UCSD-AML1 (cell line): Measurements from ENCODE around the gene TAS2R60.
A peak's percentile ranks its signal among the peaks of the same experiment; 100 is the strongest.
"Not testable (repeated sequence)": the region's sequence is repeated elsewhere in the genome, so short reads cannot be mapped to it uniquely, and the experiment has no call there.

Experiments
- DNase-seq: peaks from one replicate; lab custom pipeline; 2025; ENCODE audit not compliant: unreplicated experiment; lab: John Stamatoyannopoulos, UW

Gene TAS2R60

DNA sequence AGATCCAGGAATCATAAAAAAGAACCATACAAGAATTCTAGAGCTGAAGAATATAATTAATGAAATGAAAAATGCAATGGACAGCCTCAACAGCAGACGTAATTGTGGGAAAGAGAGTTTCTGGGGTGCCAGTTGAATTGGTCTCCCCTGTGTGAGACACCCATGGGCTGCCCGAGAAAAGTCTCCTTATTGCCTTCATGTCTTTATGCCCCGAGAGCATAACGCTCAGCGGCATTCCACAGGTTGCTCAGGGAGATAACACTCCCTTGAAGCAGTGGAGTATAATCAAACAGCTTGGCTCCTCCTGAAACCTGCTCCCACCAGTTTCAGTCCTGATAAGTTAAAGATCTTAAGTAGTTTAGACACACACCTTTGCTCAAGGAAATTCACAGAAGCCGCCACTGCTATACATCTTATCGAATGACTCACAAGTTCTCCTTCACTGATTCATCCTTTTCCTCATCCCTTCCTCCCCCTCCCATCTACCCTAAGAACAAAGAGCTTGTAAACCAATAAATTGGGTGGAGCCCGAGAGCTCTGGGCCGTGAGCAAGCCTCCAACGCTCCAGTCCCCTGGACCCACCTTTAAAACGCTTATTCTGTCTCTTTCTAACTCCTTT is 28.9 kb downstream of the TAS2R60 start:
- DNase-seq, result not testable (repeated sequence)

DNA sequence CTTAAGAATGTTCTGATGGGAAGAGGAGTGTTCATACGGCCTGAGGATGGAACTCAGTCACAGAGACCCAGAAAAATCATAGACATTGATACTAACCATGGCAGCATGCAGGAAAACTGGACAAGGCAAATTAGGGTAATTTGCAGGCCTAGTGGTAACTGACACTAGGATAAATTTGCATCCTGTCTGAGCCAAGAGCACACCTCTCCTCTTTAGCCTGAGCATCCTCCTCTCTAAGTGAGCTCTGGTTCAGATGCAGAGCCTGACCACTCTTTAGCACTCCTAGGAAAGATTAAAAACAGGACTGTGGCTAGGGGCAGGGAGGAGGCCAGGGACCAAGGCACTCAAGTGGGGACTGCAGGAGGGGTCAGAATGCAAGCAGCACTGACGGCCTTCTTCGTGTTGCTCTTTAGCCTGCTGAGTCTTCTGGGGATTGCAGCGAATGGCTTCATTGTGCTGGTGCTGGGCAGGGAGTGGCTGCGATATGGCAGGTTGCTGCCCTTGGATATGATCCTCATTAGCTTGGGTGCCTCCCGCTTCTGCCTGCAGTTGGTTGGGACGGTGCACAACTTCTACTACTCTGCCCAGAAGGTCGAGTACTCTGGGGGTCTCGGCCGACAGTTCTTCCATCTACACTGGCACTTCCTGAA is 34.4 kb downstream of the TAS2R60 start, which contains the start of gene TAS2R41:
Gene TAS2R41 (plus strand): TSS at position 373 of the 650 bp plus-strand sequence. CDS start 0 bp downstream, at position 373.
- DNase-seq, result no peak

DNA sequence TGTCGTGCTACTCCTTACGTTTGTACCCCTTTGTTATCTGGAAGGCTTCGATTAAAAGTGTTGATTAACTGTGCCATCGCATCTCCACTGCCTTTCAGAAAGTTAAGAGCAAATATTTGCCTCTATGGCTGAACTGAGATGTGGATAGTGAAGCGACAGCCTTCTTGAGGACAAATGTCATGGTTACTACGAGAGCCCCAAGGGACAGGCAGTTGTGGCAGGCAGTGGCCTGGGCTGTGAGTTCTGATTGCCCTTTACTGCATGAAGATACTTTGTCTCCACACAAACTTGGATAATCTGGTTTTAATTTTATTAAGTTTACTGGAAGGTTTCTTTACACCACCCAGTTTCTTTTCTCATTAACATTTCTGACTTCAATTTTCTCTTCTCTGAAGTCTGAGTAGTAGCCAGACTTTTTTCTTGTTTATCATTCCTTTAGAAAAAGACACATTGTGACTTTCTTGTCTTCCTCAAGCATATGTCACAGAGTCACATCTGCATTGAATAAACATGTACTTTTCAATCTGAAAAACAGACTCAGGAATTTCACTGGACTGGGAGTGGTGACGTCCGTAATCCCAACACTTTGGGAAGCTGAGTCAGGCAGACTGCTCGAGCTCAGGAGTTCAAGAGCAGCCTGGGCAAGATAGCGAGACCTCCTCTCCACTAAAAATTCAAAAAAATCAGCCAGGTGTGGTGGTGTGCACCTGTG is 36.0 kb downstream of the TAS2R60 start:
- no peak for DNase-seq

- no peak for DNase-seq
Observed at GRCh38 chr7:143480501-143480900, 37.2 kb downstream of the TAS2R60 start.

- DNase-seq, result no peak
Observed at GRCh38 chr7:143484119-143484518, 40.9 kb downstream of the TAS2R60 start.

DNA sequence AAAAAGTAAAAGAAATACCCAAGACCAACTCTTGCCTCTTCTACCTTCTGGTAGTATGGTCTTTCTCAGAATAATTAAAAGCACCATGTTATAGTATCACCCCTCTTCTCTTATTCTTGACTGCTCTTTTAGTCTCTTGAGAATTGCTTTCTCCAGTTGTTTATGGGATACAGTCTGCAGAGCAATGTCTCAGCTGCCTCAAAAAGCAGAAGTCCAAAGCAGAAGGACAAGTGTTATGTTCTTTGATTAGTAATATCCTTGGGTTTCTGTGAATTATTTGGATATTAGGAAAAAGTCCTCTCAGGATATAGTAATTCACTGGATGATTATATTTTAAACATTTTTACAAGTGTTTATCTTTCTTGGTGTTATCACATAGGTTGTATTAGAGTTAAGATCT is 41.8 kb downstream of the TAS2R60 start:
- no peak for DNase-seq

GRCh38 chr7:143485500-143485899 is 42.2 kb downstream of the TAS2R60 start:
- no peak for DNase-seq

- DNase-seq, result not testable (repeated sequence)
Observed at GRCh38 chr7:143486266-143486665, 43.0 kb downstream of the TAS2R60 start.

DNA sequence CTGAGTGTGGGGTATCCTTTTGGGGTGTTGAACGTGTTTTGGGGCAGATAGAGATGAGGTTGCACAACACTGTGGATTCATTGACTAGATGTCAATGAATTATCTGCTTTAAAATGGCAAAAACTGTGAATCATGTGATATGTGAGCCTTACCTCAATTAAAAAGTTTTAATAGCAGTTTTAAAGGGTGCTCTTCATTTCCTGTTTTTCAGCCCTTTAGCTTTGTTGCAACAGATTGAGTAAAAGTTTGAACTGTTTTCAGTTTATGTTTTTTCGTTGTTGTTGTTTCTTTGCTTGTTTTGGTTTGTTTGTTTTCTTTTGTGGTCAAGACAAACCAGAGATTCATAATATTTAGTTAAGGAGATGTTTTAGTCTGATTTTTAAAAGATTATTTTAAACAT is 43.8 kb downstream of the TAS2R60 start:
- no peak for DNase-seq

DNA sequence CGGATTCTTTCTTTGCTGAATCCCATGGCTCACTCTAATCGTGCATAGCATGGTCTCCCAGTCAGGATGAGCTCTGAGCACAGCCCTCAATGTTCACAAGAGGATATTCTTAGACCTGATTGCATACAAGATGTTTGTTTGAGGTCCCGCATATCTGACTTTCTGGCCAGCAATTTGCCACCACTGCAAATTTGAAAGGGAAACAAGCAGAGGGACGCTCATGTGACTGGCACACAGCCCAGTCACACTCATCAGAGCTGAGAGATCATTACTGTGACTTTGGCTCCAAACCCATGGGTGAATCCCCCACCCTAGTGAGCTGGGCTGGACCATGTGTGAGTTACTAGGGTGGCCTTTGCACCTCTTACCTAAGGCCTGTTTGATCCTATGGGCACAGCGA is 44.3 kb downstream of the TAS2R60 start:
- DNase-seq, result no peak

GRCh38 chr7:143490717-143491306 is 47.6 kb downstream of the TAS2R60 start:
- peak; percentile 19 for DNase-seq

DNA sequence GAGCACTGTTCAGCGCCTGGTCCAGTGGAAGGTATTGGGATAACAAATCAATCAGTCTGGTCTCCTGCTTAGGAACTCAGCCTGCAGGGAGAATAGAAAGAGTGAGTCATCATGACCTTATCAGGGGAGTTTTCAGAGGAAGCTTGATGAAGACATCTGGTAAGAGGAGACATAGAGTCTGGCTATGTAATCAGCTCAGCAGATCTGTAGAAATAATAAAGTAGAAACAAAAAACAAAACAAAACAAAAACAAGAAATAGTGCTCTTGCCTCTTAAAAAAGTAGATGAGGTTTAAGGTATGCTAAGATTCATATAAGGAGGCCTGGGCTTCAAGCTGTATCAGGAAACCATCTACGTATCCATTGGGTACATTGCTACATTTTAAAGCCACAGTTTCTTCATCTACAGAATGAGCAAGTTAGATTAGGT is 48.8 kb downstream of the TAS2R60 start:
- DNase-seq, result no peak

DNA sequence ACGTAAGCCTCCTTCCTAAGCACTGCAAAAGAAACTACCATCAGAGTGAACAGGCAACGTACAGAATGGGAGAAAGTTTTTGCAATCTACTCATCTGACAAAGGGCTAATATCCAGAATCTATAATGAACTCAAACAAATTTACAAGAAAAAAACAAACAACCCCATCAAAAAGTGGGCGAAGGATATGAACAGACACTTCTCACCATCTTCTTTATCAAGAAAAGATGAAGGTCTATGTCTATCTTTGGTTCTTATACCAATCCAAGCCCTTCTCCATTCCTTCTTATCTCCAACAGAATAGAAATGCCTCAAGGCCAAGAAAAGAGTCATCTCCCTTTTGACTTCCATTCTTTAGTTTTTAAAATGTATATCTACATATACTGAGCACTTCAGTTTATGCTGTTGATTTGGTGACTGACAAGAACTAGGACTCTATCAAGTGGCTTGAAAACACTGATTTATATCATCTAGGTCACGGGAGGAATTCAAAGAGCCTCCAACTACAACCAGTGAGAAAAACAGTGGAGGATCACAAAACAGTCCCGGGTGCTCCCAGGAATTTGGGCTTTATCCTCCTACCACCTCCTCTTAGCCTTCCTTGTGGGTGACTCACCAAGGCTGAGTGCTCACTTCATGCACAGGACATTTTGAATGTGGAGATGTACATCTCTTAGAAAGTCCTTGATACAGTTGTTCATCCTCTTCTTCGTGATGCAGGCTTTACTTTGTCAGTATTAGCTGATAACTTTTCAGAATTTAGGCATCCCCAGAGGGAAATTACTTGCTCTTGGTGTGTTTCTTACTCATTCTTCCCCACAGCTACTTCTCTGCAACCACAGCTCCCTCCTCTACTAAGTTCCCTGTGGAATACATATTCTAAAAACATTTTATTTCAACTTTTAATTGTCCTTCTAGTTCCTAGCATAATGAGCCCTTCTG is 49.8 kb downstream of the TAS2R60 start:
- DNase-seq, result no peak

DNA sequence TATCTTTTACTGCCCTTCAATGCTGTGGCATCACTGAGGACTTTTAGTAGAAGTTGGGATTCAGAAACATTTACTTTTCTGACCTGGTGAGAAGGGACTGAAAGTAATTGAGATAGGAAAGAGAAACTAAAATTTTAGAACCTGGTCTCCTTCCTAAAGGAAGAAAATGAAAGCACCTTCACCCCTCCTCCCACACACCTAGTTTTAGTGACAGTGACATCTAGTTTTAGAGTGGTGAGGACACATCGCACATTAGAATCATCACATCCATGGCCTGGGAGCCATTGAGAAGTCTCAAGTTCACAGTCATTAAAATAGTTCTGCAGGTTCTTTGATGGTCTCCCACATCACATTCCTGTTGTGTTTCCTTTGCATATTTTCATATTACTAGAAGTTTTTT is 50.5 kb downstream of the TAS2R60 start:
- no peak for DNase-seq
